K562 (cell line): ENCODE measurements around the gene ZDHHC8. TPM values are rescaled to one million over a fixed set of nuclear protein-coding genes. Genes with fewer than 3 reads are reported as not detected.

Experiments used
- ATAC-seq: fragments of 200-7000 bp; cut with Tn5 transposase; 3 replicates; pipeline ENCODE4 v1.9.1; 2020; ENCODE audit warnings: moderate library complexity
- BruUV-seq: library from RNA; stranded (reverse); fragments of 400-500 nt; replicated peaks from 2 replicates; lab custom pipeline; 2021; lab: Mats Ljungman, UMichigan
- CTCF ChIA-PET: fragments of 300-600 bp; formaldehyde crosslinking; extraction: SDS; loops from one replicate; lab custom pipeline; 2021; ENCODE audit warnings: low intra/inter-chr PET ratio; lab: Yijun Ruan, JAX
- POLR2A ChIA-PET: fragments of 300-600, 350-650 bp; sonication (Branson Sonifier 250); formaldehyde crosslinking; extraction: SDS; loops from one replicate; lab custom pipeline; 2021; ENCODE audit warnings: antibody characterized with exemption, inconsistent platforms; lab: Yijun Ruan, JAX
- DNase-seq, 4 experiments: peaks; one replicate each; pipeline versions ENCODE4 v3.0.0 to v3.0.0-alpha.2; 2011 to 2018; ENCODE audit warnings: low spot score in 3 of 4, mixed read lengths in 3 of 4; ENCODE audit errors: extremely low read depth in 1 of 4
- FAIRE-seq: peaks from 2 replicates; lab custom pipeline; 2011; peaks lifted over from hg19 to GRCh38; lab: Jason Lieb, UNC
- H2AFZ ChIP-seq: 2 replicates; pipeline ENCODE4 v1.6.0; 2011; ENCODE audit warnings: low read depth, low read length, control low read depth, inconsistent platforms
- H3K27ac ChIP-seq: fragments of 200-600 bp; 3 replicates; pipeline ENCODE4 v1.8.0; 2011; ENCODE audit warnings: low read depth, mild to moderate bottlenecking, control low read depth, inconsistent platforms, low read length, moderate library complexity, mixed read lengths; ENCODE audit errors: extremely low read depth
- H3K27me3 ChIP-seq, 2 experiments: fragments of 300-600 bp in 1 of 2; 2 replicates in 1 of 2; 3 replicates in 1 of 2; pipeline versions ENCODE4 v1.6.0 to v1.8.0; 2011; ENCODE audit warnings: inconsistent platforms in 2 of 2, low read length in 2 of 2, mild to moderate bottlenecking in 1 of 2, mixed read lengths in 1 of 2, moderate library complexity in 1 of 2; ENCODE audit not compliant: control insufficient read depth in 2 of 2, insufficient read depth in 2 of 2
- H3K36me3 ChIP-seq: fragments of 300-600 bp; 3 replicates; pipeline ENCODE4 v1.8.0; 2011; ENCODE audit warnings: mild to moderate bottlenecking, low read length, inconsistent platforms; ENCODE audit not compliant: control insufficient read depth, insufficient read depth
- H3K4me1 ChIP-seq, 2 experiments: fragments of 200-600 bp in 1 of 2; replicated peaks in 1 of 2; 2 replicates in 1 of 2; 3 replicates in 1 of 2; pipeline versions ENCODE4 v1.5.1 to v1.8.0; 2011; ENCODE audit warnings: inconsistent platforms in 2 of 2, low read length in 2 of 2, mild to moderate bottlenecking in 1 of 2, mixed read lengths in 1 of 2, moderate library complexity in 1 of 2; ENCODE audit not compliant: control insufficient read depth in 2 of 2, insufficient read depth in 2 of 2
- H3K4me2 ChIP-seq: 2 replicates; pipeline ENCODE4 v1.6.1; 2011; ENCODE audit warnings: low read length, control low read depth, inconsistent platforms, mixed read lengths; ENCODE audit not compliant: insufficient read depth
- H3K4me3 ChIP-seq: fragments of 200-600 bp; sonication (generic), shearing (Covaris generic); 2 replicates; pipeline ENCODE4 v1.5.1; 2016; ENCODE audit warnings: control low read depth, inconsistent platforms
- H3K79me2 ChIP-seq: fragments of 200-600 bp; 3 replicates; pipeline ENCODE4 v1.8.0; 2011; ENCODE audit warnings: low read length, inconsistent platforms; ENCODE audit not compliant: control insufficient read depth, insufficient read depth
- H3K9ac ChIP-seq, 2 experiments: 2 replicates each; pipeline versions ENCODE4 v1.6.0 to v1.6.1; 2011; ENCODE audit warnings: low read depth in 2 of 2, low read length in 2 of 2, control low read depth in 1 of 2, inconsistent platforms in 1 of 2, mild to moderate bottlenecking in 1 of 2, mixed read lengths in 1 of 2; ENCODE audit not compliant: insufficient read depth in 1 of 2
- H3K9me1 ChIP-seq: one replicate; pipeline ENCODE4 v1.6.0; 2011; ENCODE audit warnings: inconsistent platforms, mild to moderate bottlenecking, low read length, moderate library complexity; ENCODE audit not compliant: control insufficient read depth, insufficient read depth
- H3K9me3 ChIP-seq: replicated peaks from 2 replicates; pipeline ENCODE4 v1.5.1; 2011; ENCODE audit warnings: low read depth, low read length, inconsistent platforms; ENCODE audit not compliant: control insufficient read depth, insufficient read depth
- H4K20me1 ChIP-seq: replicated peaks from 2 replicates; pipeline ENCODE4 v1.6.1; 2011; ENCODE audit warnings: low read length, inconsistent platforms, mixed read lengths; ENCODE audit not compliant: control insufficient read depth, insufficient read depth
- BDP1 ChIP-seq: IDR thresholded peaks from 3 replicates; pipeline ENCODE4 v1.6.1; 2011; ENCODE audit not compliant: insufficient read length, insufficient read depth
- BRCA1 ChIP-seq, 2 experiments: fragments of 450-650 bp in 1 of 2; sonication (generic) in 1 of 2; formaldehyde crosslinking in 1 of 2; IDR thresholded peaks; 2 replicates each; pipeline versions ENCODE4 v1.5.0 to v1.6.1; 2017 to 2020; ENCODE audit warnings: mild to moderate bottlenecking in 1 of 2, missing genetic modification reagents in 1 of 2
- CBX8 ChIP-seq: fragments of 200-600 bp; sonication (generic); IDR thresholded peaks from 2 replicates; pipeline ENCODE4 v1.6.1; 2012; ENCODE audit warnings: borderline replicate concordance, mixed run types, low read depth, mild to moderate bottlenecking, moderate library complexity, mixed read lengths, low read length, control low read depth, inconsistent platforms; ENCODE audit not compliant: poor library complexity, severe bottlenecking; ENCODE audit errors: extremely low read depth
- CHD1 ChIP-seq: fragments of 200-600 bp; sonication (generic); IDR thresholded peaks from one replicate; pipeline ENCODE4 v1.6.1; 2012; ENCODE audit warnings: mild to moderate bottlenecking, moderate library complexity, low read length, inconsistent platforms
- EGR1 ChIP-seq: fragments of 450-650 bp; conservative IDR thresholded peaks from 2 replicates; pipeline ENCODE4 v1.6.1; 2017; ENCODE audit warnings: mild to moderate bottlenecking
- GABPB1 ChIP-seq: sonication (generic); formaldehyde crosslinking; IDR thresholded peaks from 2 replicates; pipeline ENCODE4 v1.8.0; 2022; ENCODE audit warnings: mild to moderate bottlenecking, missing genetic modification reagents
- GABPB2 ChIP-seq: fragments of 250-450 bp; sonication (Bioruptor Pico); conservative IDR thresholded peaks from 2 replicates; pipeline ENCODE4 v1.5.1; 2021; ENCODE audit warnings: mild to moderate bottlenecking
- HOXB6 ChIP-seq: fragments of 250-450 bp; sonication (Bioruptor Pico); IDR thresholded peaks from 2 replicates; pipeline ENCODE4 v1.5.1; 2022; ENCODE audit warnings: mild to moderate bottlenecking, borderline replicate concordance
- TCFL5 ChIP-seq: fragments of 250-450 bp; sonication (Bioruptor Pico); conservative IDR thresholded peaks from 2 replicates; pipeline ENCODE4 v1.6.1; 2021; ENCODE audit warnings: mild to moderate bottlenecking, moderate library complexity, matching md5 sums
- THRAP3 ChIP-seq: fragments of 450-650 bp; IDR thresholded peaks from 2 replicates; pipeline ENCODE4 v1.6.1; 2016; ENCODE audit warnings: mild to moderate bottlenecking, inconsistent platforms, borderline replicate concordance
- XRCC4 ChIP-seq: IDR thresholded peaks from one replicate; pipeline ENCODE4 v1.6.1; 2011; ENCODE audit not compliant: insufficient read depth, insufficient read length; ENCODE audit errors: extremely low read depth
- ZBTB1 ChIP-seq: sonication (generic); formaldehyde crosslinking; IDR thresholded peaks from 2 replicates; pipeline ENCODE4 v1.8.1; 2023; ENCODE audit warnings: missing genetic modification reagents, low read depth, mild to moderate bottlenecking, borderline replicate concordance
- ZNF143 ChIP-seq: sonication (generic); formaldehyde crosslinking; IDR thresholded peaks from 2 replicates; pipeline ENCODE4 v1.9.0; 2022; ENCODE audit warnings: mild to moderate bottlenecking, missing genetic modification reagents
- ZNF184 ChIP-seq: sonication (generic); formaldehyde crosslinking; IDR thresholded peaks from 2 replicates; pipeline ENCODE4 v1.5.0; 2020; ENCODE audit warnings: missing genetic modification reagents
- WGBS: fragments of 100-300 bp; shearing (Covaris generic); methylation state at CpG from one replicate; pipeline ENCODE4 v1.1.6; 2016; ENCODE audit warnings: low coverage, mixed read lengths; ENCODE audit not compliant: insufficient coverage; ENCODE audit errors: missing lambda C conversion rate; 5-methylcytosine and 5-hydroxymethylcytosine counted together
- in situ Hi-C: fragments of 300-500 bp; cut with MboI; formaldehyde crosslinking; loops from 4 replicates; pipeline ENCODE4 v1.15.0; 2018; ENCODE audit warnings: inconsistent platforms, mixed read lengths
- intact Hi-C: fragments of 100-400 bp; cut with micrococcal nuclease; formaldehyde crosslinking; loops from 2 replicates; pipeline ENCODE4 v1.14.2; 2022
- polyA plus RNA-seq, 8 experiments: library from polyadenylated mRNA; depleted of rRNA in 4 of 8; stranded (reverse) in 5 of 8; unstranded in 3 of 8; fragments of >200 nt; fragmentation: Nextera tagmentation in 2 of 8; fragmentation: Illumina TruSeq in 1 of 8; extraction: Ambion mirVana in 2 of 8; extraction: Trizol in 1 of 8; gene quantifications; 2 replicates each; pipeline versions ENCODE4 v1.2.1 to v1.2.3, GENCODE V29; 2011 to 2014; ENCODE audit warnings: inconsistent platforms in 1 of 8, missing spikeins in 1 of 8
- total RNA-seq, 7 experiments: library from RNA; depleted of rRNA in 6 of 7; stranded (reverse); fragments of >200 nt in 6 of 7; fragmentation: Illumina TruSeq in 2 of 7; extraction: Trizol in 2 of 7; gene quantifications; 2 replicates each; pipeline versions ENCODE4 v1.2.1 to v1.2.3, GENCODE V29; 2011 to 2021; ENCODE audit warnings: low replicate concordance in 1 of 7
- TF ChIP-seq, protein P1 (sequence below): sonication (generic); formaldehyde crosslinking; IDR thresholded peaks from 2 replicates; pipeline ENCODE4 v1.9.0; 2022; ENCODE audit warnings: mild to moderate bottlenecking, missing genetic modification reagents
- TF ChIP-seq, protein P2 (sequence below): sonication (generic); formaldehyde crosslinking; IDR thresholded peaks from 2 replicates; pipeline ENCODE4 v1.8.1; 2023; ENCODE audit warnings: mild to moderate bottlenecking, missing genetic modification reagents
- TF ChIP-seq, protein P3 (sequence below): fragments of 450-650 bp; IDR thresholded peaks from 2 replicates; pipeline ENCODE4 v1.6.1; 2016; ENCODE audit warnings: low read depth, mild to moderate bottlenecking, moderate library complexity
- TF ChIP-seq, protein P4 (sequence below): fragments of 250-450 bp; sonication (Bioruptor Pico); IDR thresholded peaks from 2 replicates; pipeline ENCODE4 v1.5.0; 2021

ZDHHC8 gene
- total and polyA plus RNA-seq, 9 of the 15 experiments (the other 6 are each of a cell fraction or from before 2014, with no cell fraction given), result 0.04 to 109 (median 16.4) TPM

DNA sequence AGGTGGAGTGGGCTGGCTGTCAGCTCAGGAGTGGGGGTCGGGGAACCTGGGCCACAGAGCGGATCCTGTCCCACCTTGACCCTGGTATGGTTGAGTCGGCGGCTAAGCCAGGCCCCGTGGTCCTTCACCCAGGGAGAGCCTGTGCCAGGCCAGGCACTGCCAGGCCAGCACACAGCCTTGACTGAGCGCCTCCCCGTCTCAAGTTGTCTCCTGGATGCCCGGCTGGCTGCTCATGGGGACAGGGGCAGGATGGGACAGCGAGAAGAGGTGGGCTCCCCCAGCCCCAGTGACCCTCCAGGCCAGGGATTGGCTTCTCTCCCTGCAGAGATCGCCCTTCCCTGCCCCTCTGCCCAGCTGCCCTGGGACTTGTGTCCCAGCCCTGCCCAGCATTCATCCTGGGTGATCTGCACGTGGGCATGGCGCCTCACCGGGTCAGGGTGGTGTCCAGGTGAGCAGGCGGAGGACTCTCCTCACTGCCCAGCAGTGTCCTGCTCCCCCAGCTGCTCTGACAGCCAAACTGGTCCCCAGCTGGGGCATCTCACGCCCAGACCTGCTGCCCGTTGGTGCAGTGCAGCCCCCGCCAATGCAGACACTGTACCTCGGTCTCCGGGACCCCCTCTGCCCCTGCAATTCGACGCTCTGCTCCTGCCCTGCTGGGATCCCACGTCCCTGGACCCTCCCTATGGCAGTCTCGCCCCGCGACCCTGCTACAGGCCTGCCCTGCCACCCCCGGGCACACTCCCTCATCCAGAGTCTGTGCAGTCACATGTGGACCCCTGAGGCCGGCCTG lies 48.0 kb downstream of the ZDHHC8 start:
- no peak overlapping the region for H3K4me3 ChIP-seq
- no peak overlapping the region for H2AFZ ChIP-seq
- FAIRE-seq (no peak), DNase-seq (no peak), ATAC-seq (no peak)
- 4% methylated on average over 27 of the region's 27 CpGs for WGBS
- intact Hi-C loops, result loop anchor here (5.0 kb wide), 1 partner anchor 88 kb away; the partner anchor contains the start of gene RTN4R
- CTCF ChIA-PET, result no interaction called here
- H3K4me2 ChIP-seq, result no peak overlapping the region
- peaks cover 71 to 86% of the 10 kb centered on the region in 2 experiments; a peak in 4 of 5 replicates for H3K27me3 ChIP-seq
- H3K9me3 ChIP-seq, result no peaks in the 10 kb centered on the region
- no TSS peak for BruUV-seq
- peaks cover 52% of the 10 kb centered on the region for H4K20me1 ChIP-seq
- peak overlapping the region in 1 of 2 experiments; percentile 33; a peak in 2 of 4 replicates for H3K9ac ChIP-seq
- H3K79me2 ChIP-seq, result no peaks in the 10 kb centered on the region
- peaks cover 0 to 63% of the 10 kb centered on the region in 2 experiments; a peak in 1 of 5 replicates for H3K4me1 ChIP-seq
- no peaks in the 10 kb centered on the region for H3K9me1 ChIP-seq
- POLR2A ChIA-PET, result interaction anchor here (0.5 to 2.2 kb wide), 5 partner anchors 12 to 477 kb away, joined by 3 to 6 read pairs (median 3); no protein-coding TSS in a partner anchor
- no peaks in the 10 kb centered on the region for H3K36me3 ChIP-seq
- in situ Hi-C loops, result no loop called here
- no peak overlapping the region for H3K27ac ChIP-seq
- no peak for TF ChIP-seq ZNF184 (CRISPR knock-in tag)
- no peak for TF ChIP-seq BDP1
- no peak for TF ChIP-seq HOXB6
- no peak for TF ChIP-seq TCFL5 (CRISPR knock-in tag)
- TF ChIP-seq ZBTB1 (CRISPR knock-in tag), result no peak
- TF ChIP-seq THRAP3, result no peak
- TF ChIP-seq GABPB1 (CRISPR knock-in tag), result no peak
- TF ChIP-seq, protein P1, sequence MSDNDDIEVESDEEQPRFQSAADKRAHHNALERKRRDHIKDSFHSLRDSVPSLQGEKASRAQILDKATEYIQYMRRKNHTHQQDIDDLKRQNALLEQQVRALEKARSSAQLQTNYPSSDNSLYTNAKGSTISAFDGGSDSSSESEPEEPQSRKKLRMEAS (CRISPR knock-in tag), result peak; percentile 36
- no peak for TF ChIP-seq CBX8
- TF ChIP-seq GABPB2 (CRISPR knock-in tag), result 0 out of 2 replicates have a peak, but pooled peaks have one; percentile 39
- 0 out of 2 replicates have a peak, but pooled peaks have one; percentile 13 for TF ChIP-seq ZNF143 (CRISPR knock-in tag)
- no peak for TF ChIP-seq BRCA1 (IDR thresholded peaks at IDR 0.05)
- no peak; the same call in 1 of the 2 replicates for TF ChIP-seq BRCA1 (CRISPR knock-in tag; IDR thresholded peaks at IDR 0.05)
- TF ChIP-seq, protein P2, sequence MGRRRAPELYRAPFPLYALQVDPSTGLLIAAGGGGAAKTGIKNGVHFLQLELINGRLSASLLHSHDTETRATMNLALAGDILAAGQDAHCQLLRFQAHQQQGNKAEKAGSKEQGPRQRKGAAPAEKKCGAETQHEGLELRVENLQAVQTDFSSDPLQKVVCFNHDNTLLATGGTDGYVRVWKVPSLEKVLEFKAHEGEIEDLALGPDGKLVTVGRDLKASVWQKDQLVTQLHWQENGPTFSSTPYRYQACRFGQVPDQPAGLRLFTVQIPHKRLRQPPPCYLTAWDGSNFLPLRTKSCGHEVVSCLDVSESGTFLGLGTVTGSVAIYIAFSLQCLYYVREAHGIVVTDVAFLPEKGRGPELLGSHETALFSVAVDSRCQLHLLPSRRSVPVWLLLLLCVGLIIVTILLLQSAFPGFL (CRISPR knock-in tag), result no peak
- TF ChIP-seq, protein P3, sequence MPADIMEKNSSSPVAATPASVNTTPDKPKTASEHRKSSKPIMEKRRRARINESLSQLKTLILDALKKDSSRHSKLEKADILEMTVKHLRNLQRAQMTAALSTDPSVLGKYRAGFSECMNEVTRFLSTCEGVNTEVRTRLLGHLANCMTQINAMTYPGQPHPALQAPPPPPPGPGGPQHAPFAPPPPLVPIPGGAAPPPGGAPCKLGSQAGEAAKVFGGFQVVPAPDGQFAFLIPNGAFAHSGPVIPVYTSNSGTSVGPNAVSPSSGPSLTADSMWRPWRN, result no peak
- no peak for TF ChIP-seq EGR1
- peak; percentile 43 for TF ChIP-seq CHD1
- TF ChIP-seq, protein P4, sequence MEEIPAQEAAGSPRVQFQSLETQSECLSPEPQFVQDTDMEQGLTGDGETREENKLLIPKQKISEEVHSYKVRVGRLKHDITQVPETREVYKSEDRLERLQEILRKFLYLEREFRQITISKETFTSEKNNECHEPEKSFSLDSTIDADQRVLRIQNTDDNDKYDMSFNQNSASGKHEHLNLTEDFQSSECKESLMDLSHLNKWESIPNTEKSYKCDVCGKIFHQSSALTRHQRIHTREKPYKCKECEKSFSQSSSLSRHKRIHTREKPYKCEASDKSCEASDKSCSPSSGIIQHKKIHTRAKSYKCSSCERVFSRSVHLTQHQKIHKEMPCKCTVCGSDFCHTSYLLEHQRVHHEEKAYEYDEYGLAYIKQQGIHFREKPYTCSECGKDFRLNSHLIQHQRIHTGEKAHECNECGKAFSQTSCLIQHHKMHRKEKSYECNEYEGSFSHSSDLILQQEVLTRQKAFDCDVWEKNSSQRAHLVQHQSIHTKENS (CRISPR knock-in tag), result no peak
- no peak for TF ChIP-seq XRCC4
